GM12873 (cell line): ENCODE measurements around the gene ECT2.

Experiments
- TF ChIP-seq, protein P1 (sequence below): IDR thresholded peaks from 2 replicates; pipeline ENCODE4 v1.5.1; 2012; ENCODE audit warnings: low read depth, mild to moderate bottlenecking, moderate library complexity, low read length, control low read depth; ENCODE audit not compliant: insufficient read depth; ENCODE audit errors: missing control alignments

Gene ECT2

DNA sequence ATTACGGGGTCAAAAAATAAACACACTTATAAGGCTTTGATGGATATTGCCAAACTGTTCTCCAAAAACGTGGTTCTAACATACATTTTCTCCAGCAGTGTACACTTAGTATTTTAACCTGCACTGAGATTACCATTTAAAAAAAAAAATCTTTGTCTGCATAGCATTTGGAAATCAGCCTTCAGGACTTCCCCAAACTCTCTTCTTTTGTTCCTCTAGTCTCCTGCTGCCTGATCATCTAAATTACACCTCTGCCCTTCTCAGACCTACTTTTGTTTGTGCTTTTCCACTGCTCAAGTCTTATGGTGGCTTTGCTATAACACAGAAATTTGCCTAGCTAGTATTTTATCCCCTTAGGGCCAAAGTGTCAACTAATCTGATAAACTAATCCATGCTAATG lies 43.5 kb upstream of the ECT2 start:
- TF ChIP-seq, protein P1, sequence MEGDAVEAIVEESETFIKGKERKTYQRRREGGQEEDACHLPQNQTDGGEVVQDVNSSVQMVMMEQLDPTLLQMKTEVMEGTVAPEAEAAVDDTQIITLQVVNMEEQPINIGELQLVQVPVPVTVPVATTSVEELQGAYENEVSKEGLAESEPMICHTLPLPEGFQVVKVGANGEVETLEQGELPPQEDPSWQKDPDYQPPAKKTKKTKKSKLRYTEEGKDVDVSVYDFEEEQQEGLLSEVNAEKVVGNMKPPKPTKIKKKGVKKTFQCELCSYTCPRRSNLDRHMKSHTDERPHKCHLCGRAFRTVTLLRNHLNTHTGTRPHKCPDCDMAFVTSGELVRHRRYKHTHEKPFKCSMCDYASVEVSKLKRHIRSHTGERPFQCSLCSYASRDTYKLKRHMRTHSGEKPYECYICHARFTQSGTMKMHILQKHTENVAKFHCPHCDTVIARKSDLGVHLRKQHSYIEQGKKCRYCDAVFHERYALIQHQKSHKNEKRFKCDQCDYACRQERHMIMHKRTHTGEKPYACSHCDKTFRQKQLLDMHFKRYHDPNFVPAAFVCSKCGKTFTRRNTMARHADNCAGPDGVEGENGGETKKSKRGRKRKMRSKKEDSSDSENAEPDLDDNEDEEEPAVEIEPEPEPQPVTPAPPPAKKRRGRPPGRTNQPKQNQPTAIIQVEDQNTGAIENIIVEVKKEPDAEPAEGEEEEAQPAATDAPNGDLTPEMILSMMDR = no peak

DNA sequence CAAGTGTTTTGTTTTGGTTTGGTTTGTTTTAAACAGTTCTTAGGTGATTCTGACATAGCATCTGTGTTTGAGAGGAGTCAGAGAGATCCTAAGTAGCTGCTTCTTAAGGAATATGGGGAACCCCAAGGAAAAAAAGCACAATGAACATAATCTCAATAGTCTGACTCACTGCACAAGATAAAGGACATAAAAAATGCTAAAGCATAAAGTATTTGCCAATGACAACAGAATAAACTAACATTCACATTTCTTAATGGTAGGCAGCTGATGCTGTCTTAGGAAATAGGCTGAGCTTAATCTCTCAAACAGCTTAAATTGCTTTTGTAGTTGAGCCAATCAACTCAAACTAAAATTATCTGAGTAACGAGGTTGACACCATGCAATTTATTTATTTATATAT lies 42.6 kb upstream of the ECT2 start:
- TF ChIP-seq, protein P1 = no peak

- TF ChIP-seq, protein P1 = no peak
These were observed 41.4 kb upstream of the ECT2 start for GRCh38 chr3:172708921-172709773.

DNA sequence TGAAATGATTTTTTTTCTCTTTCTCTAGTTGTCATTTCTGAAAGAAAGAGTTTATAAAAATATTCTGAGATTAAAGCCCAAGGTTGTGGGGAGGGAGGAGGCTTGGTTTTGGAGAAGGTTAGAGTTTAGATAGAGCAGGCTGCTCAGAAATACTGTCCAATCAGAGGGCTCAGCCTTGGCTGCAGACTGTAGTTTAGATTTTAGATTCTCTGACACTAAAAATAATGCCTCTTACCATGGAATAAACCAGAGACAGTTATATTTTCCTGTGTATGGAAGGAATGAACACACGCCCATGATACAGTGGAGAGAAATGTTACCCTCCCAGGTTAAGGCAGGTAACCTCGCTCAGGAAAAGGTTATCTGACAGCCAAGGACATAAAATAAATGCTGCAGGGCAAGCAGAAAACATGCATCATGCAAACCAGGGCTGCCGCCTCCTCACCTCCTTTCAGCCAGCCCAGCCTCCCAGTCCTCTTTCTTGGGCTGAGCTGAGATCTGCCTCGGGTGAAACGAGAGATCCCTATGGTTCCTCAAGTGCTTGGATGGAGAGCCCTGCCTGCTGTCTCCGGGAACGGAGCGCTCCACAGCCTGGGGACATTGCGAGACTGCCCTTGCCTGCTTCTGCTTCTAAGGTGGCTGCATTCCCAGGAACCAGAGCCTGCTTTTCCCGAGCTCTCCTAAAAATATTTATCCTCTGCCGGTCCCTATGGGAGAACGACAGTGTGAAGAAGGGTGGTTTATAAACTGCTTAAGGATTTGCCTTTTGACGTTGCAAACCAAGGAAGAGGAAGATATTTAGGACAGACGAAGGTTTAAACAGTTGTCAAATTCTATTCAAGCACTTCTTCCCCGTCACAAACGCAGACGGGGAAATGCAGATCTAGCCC lies 40.5 kb upstream of the ECT2 start:
- TF ChIP-seq, protein P1 = no peak

- TF ChIP-seq, protein P1 = peak; percentile 86
These were observed 39.7 kb upstream of the ECT2 start, which contains the start of gene NCEH1 for GRCh38 chr3:172710664-172711453. Gene NCEH1, minus strand, starts transcription at chr3:172711067. Its CDS starts 83 bp downstream, at chr3:172710984.

GRCh38 chr3:172711454-172711795 lies 39.1 kb upstream of the ECT2 start:
- TF ChIP-seq, protein P1 = no peak

DNA sequence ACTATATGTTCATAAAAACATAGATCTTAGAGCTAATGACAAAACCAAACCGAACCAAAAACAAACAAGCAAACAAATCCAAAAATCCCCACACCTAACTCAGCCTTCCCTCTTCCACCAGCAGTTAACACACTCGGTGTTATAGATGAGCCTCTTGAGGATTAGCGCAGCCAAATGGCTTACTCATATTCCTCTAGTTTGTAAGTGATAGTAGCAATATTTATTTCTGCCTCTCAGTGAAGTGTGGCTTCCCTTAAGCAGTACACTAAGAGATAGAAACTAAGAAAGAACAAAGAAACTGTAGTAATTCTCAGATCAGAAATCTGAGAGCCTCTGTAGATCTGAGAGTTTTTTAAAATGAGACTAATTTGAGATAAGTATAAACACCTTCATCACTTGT lies 37.2 kb upstream of the ECT2 start:
- TF ChIP-seq, protein P1 = no peak
